Loucy (cell line): ENCODE data around the gene AGXT.

ENCODE experiments used
- H2AFZ ChIP-seq: fragments of 200-600 bp; sonication (generic); 2 replicates; pipeline ENCODE4 v1.6.0; 2016; ENCODE audit warnings: antibody characterized with exemption, mild to moderate bottlenecking, low read length, moderate library complexity
- H3F3A ChIP-seq: fragments of 200-600 bp; 2 replicates; pipeline ENCODE4 v1.6.0; 2016; ENCODE audit warnings: antibody characterized with exemption, low read depth, mild to moderate bottlenecking
- H3K27me3 ChIP-seq: fragments of 200-600 bp; sonication (generic); 2 replicates; pipeline ENCODE4 v1.6.1; 2014; ENCODE audit warnings: low read length, mild to moderate bottlenecking; ENCODE audit not compliant: insufficient read depth, poor library complexity, severe bottlenecking
- H3K36me3 ChIP-seq: fragments of 200-600 bp; sonication (generic); 2 replicates; pipeline ENCODE4 v1.6.1; 2016; ENCODE audit warnings: low read length; ENCODE audit not compliant: insufficient read depth
- H3K4me1 ChIP-seq: fragments of 200-600 bp; sonication (generic); 2 replicates; pipeline ENCODE4 v1.5.1; 2014; ENCODE audit warnings: low read length, mild to moderate bottlenecking; ENCODE audit not compliant: insufficient read depth, poor library complexity, severe bottlenecking
- H3K4me2 ChIP-seq: fragments of 200-600 bp; sonication (generic); 2 replicates; pipeline ENCODE4 v1.6.0; 2014; ENCODE audit warnings: antibody characterized with exemption, low read length, low read depth, mild to moderate bottlenecking; ENCODE audit not compliant: poor library complexity, severe bottlenecking
- H3K4me3 ChIP-seq: fragments of 200-600 bp; sonication (generic); 2 replicates; pipeline ENCODE4 v1.5.1; 2014; ENCODE audit warnings: low read length, mild to moderate bottlenecking, mixed read lengths; ENCODE audit not compliant: poor library complexity, severe bottlenecking
- H3K79me2 ChIP-seq: fragments of 200-600 bp; sonication (generic); 2 replicates; pipeline ENCODE4 v1.6.1; 2014; ENCODE audit warnings: low read length; ENCODE audit not compliant: insufficient read depth
- H3K9ac ChIP-seq: fragments of 200-600 bp; sonication (generic); 2 replicates; pipeline ENCODE4 v1.6.0; 2014; ENCODE audit warnings: mild to moderate bottlenecking, low read depth, low read length, moderate library complexity; ENCODE audit not compliant: poor library complexity, severe bottlenecking
- H3K9me2 ChIP-seq: fragments of 200-600 bp; sonication (generic); replicated peaks from 2 replicates; pipeline ENCODE4 v1.6.1; 2016; ENCODE audit warnings: low read depth, low read length, mixed read lengths
- H3K9me3 ChIP-seq: fragments of 200-600 bp; sonication (generic); 2 replicates; pipeline ENCODE4 v1.6.1; 2014; ENCODE audit warnings: mild to moderate bottlenecking, antibody characterized with exemption, low read length, low read depth; ENCODE audit not compliant: insufficient read depth
- H4K20me1 ChIP-seq: fragments of 200-600 bp; sonication (generic); 2 replicates; pipeline ENCODE4 v1.6.0; 2014; ENCODE audit warnings: antibody characterized with exemption, low read length, mild to moderate bottlenecking; ENCODE audit not compliant: insufficient read depth, poor library complexity, severe bottlenecking
- CTCF ChIP-seq: fragments of 200-600 bp; sonication (generic); conservative IDR thresholded peaks from 2 replicates; pipeline ENCODE4 v1.5.1; 2014; ENCODE audit warnings: mild to moderate bottlenecking, antibody characterized with exemption, low read length
- EZH2phosphoT487 ChIP-seq: fragments of 200-600 bp; IDR thresholded peaks from 2 replicates; pipeline ENCODE4 v1.6.1; 2018; ENCODE audit warnings: antibody characterized with exemption, mild to moderate bottlenecking, moderate library complexity, borderline replicate concordance

AGXT gene

GRCh38 chr2:240903191-240904060 is 34.8 kb downstream of the AGXT start:
- Histone ChIP-seq H3K4me2 (no peak overlapping the region), H3K79me2 (no peaks in the 10 kb centered on the region), H2AFZ (no peak overlapping the region), H3K4me1 (no peaks in the 10 kb centered on the region), H3K27me3 (no peaks in the 10 kb centered on the region), H3K36me3 (no peaks in the 10 kb centered on the region), H3K9me3 (no peaks in the 10 kb centered on the region; the same call in 1 of the 2 replicates), H3K9ac (no peak overlapping the region), H3F3A (no peaks in the 10 kb centered on the region), H3K9me2 (no peaks in the 10 kb centered on the region), H4K20me1 (no peaks in the 10 kb centered on the region), H3K4me3 (no peak overlapping the region)
- no peak for TF ChIP-seq CTCF
- TF ChIP-seq EZH2phosphoT487, result no peak

- H3K27me3 ChIP-seq, result no peaks in the 10 kb centered on the region
- TF ChIP-seq EZH2phosphoT487 (no peak), CTCF (no peak)
- H3F3A ChIP-seq, result no peaks in the 10 kb centered on the region
- H4K20me1 ChIP-seq, result no peaks in the 10 kb centered on the region
- H3K36me3 ChIP-seq, result no peaks in the 10 kb centered on the region
- no peak overlapping the region for H3K9ac ChIP-seq
- H2AFZ ChIP-seq, result no peak overlapping the region
- no peaks in the 10 kb centered on the region for H3K9me2 ChIP-seq
- no peaks in the 10 kb centered on the region for H3K79me2 ChIP-seq
- no peaks in the 10 kb centered on the region; the same call in 1 of the 2 replicates for H3K9me3 ChIP-seq
- H3K4me3 ChIP-seq, result no peak overlapping the region
- H3K4me2 ChIP-seq, result no peak overlapping the region
- H3K4me1 ChIP-seq, result no peaks in the 10 kb centered on the region
These were observed 35.9 kb downstream of the AGXT start for GRCh38 chr2:240904216-240905175.

GRCh38 chr2:240905176-240905781 is 36.7 kb downstream of the AGXT start:
- Histone ChIP-seq H3K36me3 (no peaks in the 10 kb centered on the region), H3K9ac (no peak overlapping the region), H3F3A (no peaks in the 10 kb centered on the region), H3K79me2 (no peaks in the 10 kb centered on the region), H3K4me1 (no peaks in the 10 kb centered on the region), H3K4me3 (no peak overlapping the region), H3K4me2 (no peak overlapping the region), H4K20me1 (no peaks in the 10 kb centered on the region), H3K27me3 (no peaks in the 10 kb centered on the region), H2AFZ (no peak overlapping the region), H3K9me3 (no peaks in the 10 kb centered on the region; the same call in 1 of the 2 replicates), H3K9me2 (no peaks in the 10 kb centered on the region)
- TF ChIP-seq CTCF, result no peak
- TF ChIP-seq EZH2phosphoT487, result no peak
